IMR-90 (cell line): ENCODE data around the gene TSPAN17. TPM values are rescaled to one million over a fixed set of nuclear protein-coding genes. Genes with fewer than 3 reads are reported as not detected.

Experiments
- ATAC-seq: fragments of 200-7000 bp; cut with Tn5 transposase; 2 replicates; pipeline ENCODE4 v1.9.1; 2020; ENCODE audit warnings: low read depth, mild to moderate bottlenecking, moderate library complexity
- BruUV-seq: library from RNA; stranded (reverse); fragments of 400-500 nt; replicated peaks from 2 replicates; lab custom pipeline; 2021; lab: Mats Ljungman, UMichigan
- CTCF ChIA-PET: fragments of 300-600 bp; formaldehyde crosslinking; extraction: SDS; loops from one replicate; lab custom pipeline; 2021; ENCODE audit warnings: antibody characterized with exemption; lab: Yijun Ruan, JAX
- POLR2A ChIA-PET: fragments of 300-600 bp; sonication (Branson Sonifier 250); formaldehyde crosslinking; loops from one replicate; lab custom pipeline; 2022; ENCODE audit warnings: antibody characterized with exemption; ENCODE audit not compliant: unreplicated experiment; lab: Charles Lee
- DNase-seq: peaks from one replicate; pipeline ENCODE4 v3.0.0; 2013
- H2AFZ ChIP-seq: replicated peaks from 2 replicates; pipeline ENCODE3; 2013; ENCODE audit warnings: low read length, mild to moderate bottlenecking; ENCODE audit not compliant: poor library complexity
- H2AK5ac ChIP-seq: 2 replicates; pipeline ENCODE4 v1.6.1; 2013; ENCODE audit warnings: low read depth, low read length, inconsistent platforms
- H2AK9ac ChIP-seq: replicated peaks from 2 replicates; pipeline ENCODE3; 2013; ENCODE audit warnings: mild to moderate bottlenecking, low read depth, low read length, moderate library complexity; ENCODE audit not compliant: poor library complexity
- H2BK120ac ChIP-seq: 2 replicates; pipeline ENCODE4 v1.6.1; 2013; ENCODE audit warnings: low read depth, low read length, inconsistent platforms
- H2BK15ac ChIP-seq: 3 replicates; pipeline ENCODE4 v1.6.1; 2013; ENCODE audit warnings: low read depth, low read length, inconsistent platforms
- H2BK20ac ChIP-seq: 2 replicates; pipeline ENCODE4 v1.6.1; 2013; ENCODE audit warnings: low read depth, mild to moderate bottlenecking, inconsistent platforms, low read length, moderate library complexity
- H2BK5ac ChIP-seq: 2 replicates; pipeline ENCODE4 v1.6.1; 2013; ENCODE audit warnings: mild to moderate bottlenecking, low read depth, low read length, inconsistent platforms; ENCODE audit not compliant: poor library complexity, severe bottlenecking
- H3K14ac ChIP-seq: replicated peaks from 2 replicates; pipeline ENCODE4 v1.6.1; 2013; ENCODE audit warnings: low read depth, low read length, inconsistent platforms
- H3K18ac ChIP-seq: 2 replicates; pipeline ENCODE4 v1.6.1; 2013; ENCODE audit warnings: low read depth, low read length, control low read depth
- H3K23ac ChIP-seq: 2 replicates; pipeline ENCODE4 v1.6.1; 2013; ENCODE audit warnings: low read depth, low read length, inconsistent platforms
- H3K27ac ChIP-seq: 2 replicates; pipeline ENCODE4 v1.5.1; 2013; ENCODE audit warnings: mild to moderate bottlenecking, control low read depth, low read length; ENCODE audit not compliant: insufficient read depth
- H3K27me3 ChIP-seq: 2 replicates; pipeline ENCODE4 v1.6.1; 2013; ENCODE audit warnings: low read length; ENCODE audit not compliant: control insufficient read depth, insufficient read depth
- H3K36me3 ChIP-seq: 2 replicates; pipeline ENCODE4 v1.6.1; 2013; ENCODE audit warnings: low read length, mixed read lengths; ENCODE audit not compliant: control insufficient read depth, insufficient read depth
- H3K4ac ChIP-seq: 2 replicates; pipeline ENCODE4 v1.6.1; 2013; ENCODE audit warnings: low read depth, low read length, inconsistent platforms
- H3K4me1 ChIP-seq: 2 replicates; pipeline ENCODE4 v1.6.1; 2013; ENCODE audit warnings: low read length, mixed read lengths; ENCODE audit not compliant: control insufficient read depth, insufficient read depth
- H3K4me2 ChIP-seq: 2 replicates; pipeline ENCODE4 v1.6.1; 2013; ENCODE audit warnings: low read depth, mild to moderate bottlenecking, control low read depth, low read length, moderate library complexity
- H3K4me3 ChIP-seq: 2 replicates; pipeline ENCODE4 v1.5.1; 2013; ENCODE audit warnings: low read depth, mild to moderate bottlenecking, control low read depth, low read length, moderate library complexity; ENCODE audit not compliant: insufficient read depth
- H3K56ac ChIP-seq: 2 replicates; pipeline ENCODE4 v1.6.1; 2013; ENCODE audit warnings: low read length, inconsistent platforms; ENCODE audit not compliant: insufficient read depth; ENCODE audit errors: extremely low read depth
- H3K79me1 ChIP-seq, 2 experiments: 2 replicates each; pipeline ENCODE4 v1.6.1; 2013; ENCODE audit warnings: low read length in 2 of 2, inconsistent platforms in 1 of 2, low read depth in 1 of 2
- H3K9ac ChIP-seq: 2 replicates; pipeline ENCODE4 v1.6.1; 2013; ENCODE audit warnings: low read depth, low read length, control low read depth
- H3K9me1 ChIP-seq: 2 replicates; pipeline ENCODE4 v1.6.1; 2013; ENCODE audit warnings: low read length, inconsistent platforms; ENCODE audit not compliant: insufficient read depth
- H3K9me3 ChIP-seq: 2 replicates; pipeline ENCODE4 v1.6.1; 2013; ENCODE audit warnings: low read length; ENCODE audit not compliant: control insufficient read depth, insufficient read depth
- H4K20me1 ChIP-seq: 2 replicates; pipeline ENCODE4 v1.6.1; 2013; ENCODE audit warnings: low read length, inconsistent platforms; ENCODE audit not compliant: insufficient read depth
- H4K5ac ChIP-seq: 2 replicates; pipeline ENCODE4 v1.6.1; 2013; ENCODE audit warnings: mild to moderate bottlenecking, low read depth, low read length, control low read depth
- H4K8ac ChIP-seq, 2 experiments: 2 replicates each; pipeline ENCODE4 v1.6.1; 2013; ENCODE audit warnings: low read depth in 2 of 2, low read length in 2 of 2, control low read depth in 1 of 2, inconsistent platforms in 1 of 2
- H4K91ac ChIP-seq: 2 replicates; pipeline ENCODE4 v1.6.1; 2013; ENCODE audit warnings: low read depth, low read length, inconsistent platforms; ENCODE audit not compliant: insufficient read depth
- BHLHE40 ChIP-seq: fragments of 150-350 bp; IDR thresholded peaks from 2 replicates; pipeline ENCODE4 v1.6.1; 2016; ENCODE audit warnings: mild to moderate bottlenecking, low read depth, low read length
- CEBPB ChIP-seq: IDR thresholded peaks from 2 replicates; pipeline ENCODE4 v1.6.1; 2012; ENCODE audit warnings: low read depth, low read length, improper control_type of control experiment
- CHD1 ChIP-seq: IDR thresholded peaks from 2 replicates; pipeline ENCODE4 v1.6.1; 2012; ENCODE audit warnings: low read depth, low read length, improper control_type of control experiment
- CTCF ChIP-seq: conservative IDR thresholded peaks from 2 replicates; pipeline ENCODE4 v1.5.1; 2012; ENCODE audit warnings: mild to moderate bottlenecking, low read depth, low read length, improper control_type of control experiment
- FOS ChIP-seq: fragments of 150-350 bp; IDR thresholded peaks from 2 replicates; pipeline ENCODE4 v1.6.1; 2016; ENCODE audit warnings: low read depth, low read length
- MAZ ChIP-seq: IDR thresholded peaks from 2 replicates; pipeline ENCODE4 v1.6.1; 2012; ENCODE audit warnings: low read depth, mild to moderate bottlenecking, low read length, improper control_type of control experiment, moderate library complexity, borderline replicate concordance
- NFE2L2 ChIP-seq: fragments of 150-350 bp; IDR thresholded peaks from 2 replicates; pipeline ENCODE4 v1.6.1; 2016; ENCODE audit warnings: low read depth, mild to moderate bottlenecking, low read length
- RCOR1 ChIP-seq: IDR thresholded peaks from 2 replicates; pipeline ENCODE4 v1.6.1; 2012; ENCODE audit warnings: mild to moderate bottlenecking, low read length, improper control_type of control experiment; ENCODE audit not compliant: insufficient replicate concordance
- SMC3 ChIP-seq: fragments of 150-350 bp; IDR thresholded peaks from 2 replicates; pipeline ENCODE4 v1.6.1; 2016; ENCODE audit warnings: low read depth, mild to moderate bottlenecking, antibody characterized with exemption, low read length, moderate library complexity
- WGBS, 2 experiments: methylation state at CpG; one replicate each; pipeline versions ENCODE4 v1.1.5 to v1.1.7; 2013; ENCODE audit warnings: missing lambda C conversion rate in 2 of 2; ENCODE audit not compliant: insufficient read length in 1 of 2; ENCODE audit errors: extremely low coverage in 2 of 2; 5-methylcytosine and 5-hydroxymethylcytosine counted together
- dilution Hi-C: fragments of 300-500 bp; cut with HindIII; formaldehyde crosslinking; loops from one replicate; pipeline ENCODE4 v1.14.3; 2018; ENCODE audit warnings: low sequenced_read_pairs; ENCODE audit not compliant: unreplicated experiment
- in situ Hi-C: fragments of 300-500 bp; cut with MboI; formaldehyde crosslinking; loops from 3 replicates; pipeline ENCODE4 v1.14.3; 2019; ENCODE audit warnings: low sequenced_read_pairs, inconsistent platforms, mixed read lengths
- intact Hi-C: fragments of 100-400 bp; cut with micrococcal nuclease; formaldehyde crosslinking; loops from 2 replicates; pipeline ENCODE4 v1.10.0; 2022
- polyA plus RNA-seq, 3 experiments: library from polyadenylated mRNA; depleted of rRNA; stranded (reverse); fragments of >200 nt; gene quantifications; 2 replicates each; pipeline ENCODE4 v1.2.3, GENCODE V29; 2012; ENCODE audit warnings: low replicate concordance in 1 of 3
- total RNA-seq: library from RNA; depleted of rRNA; stranded (reverse); fragments of >200 nt; gene quantifications from 2 replicates; pipeline ENCODE4 v1.2.3, GENCODE V29; 2012
- TF ChIP-seq, protein P1 (sequence below): fragments of 150-350 bp; IDR thresholded peaks from 2 replicates; pipeline ENCODE4 v1.6.1; 2017; ENCODE audit warnings: mild to moderate bottlenecking, antibody characterized with exemption, low read length, low read depth

TSPAN17 gene
- total and polyA plus RNA-seq, 2 of the 4 experiments (the other 2 are of a cell fraction) = 34.2 to 41.6 TPM

DNA sequence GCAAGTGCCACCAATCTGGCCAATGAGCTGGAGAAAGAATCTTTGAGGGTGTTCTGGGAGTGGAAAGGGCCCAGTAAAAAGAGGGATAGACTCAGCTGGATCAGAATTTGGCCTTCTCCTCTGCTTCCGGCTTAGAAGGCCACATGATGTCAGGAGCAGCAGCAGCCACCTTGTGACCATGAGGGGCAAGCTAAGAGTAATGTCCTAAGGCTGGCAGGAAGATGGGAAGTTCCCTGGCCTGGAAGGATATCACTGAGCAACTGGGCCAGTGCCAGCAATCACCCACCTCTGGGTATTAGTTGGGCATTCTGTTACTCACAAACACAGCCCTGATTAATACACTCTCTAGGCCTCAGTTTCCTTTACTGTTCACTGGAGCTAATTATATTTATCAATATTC, 44.2 kb downstream of the TSPAN17 start:
- no TSS peak for BruUV-seq
- Histone ChIP-seq H4K20me1 (no peaks in the 10 kb centered on the region), H2AK9ac (no peak overlapping the region), H3K14ac (no peak overlapping the region), H3K9ac (no peak overlapping the region), H3K9me1 (no peaks in the 10 kb centered on the region), H3K27me3 (peaks cover 64% of the 10 kb centered on the region), H3K18ac (no peak overlapping the region), H2BK20ac (no peak overlapping the region), H3K4me3 (no peak overlapping the region), H3K4me1 (no peaks in the 10 kb centered on the region), H4K8ac (no peak overlapping the region), H3K27ac (no peak overlapping the region), H3K4me2 (no peak overlapping the region), H3K23ac (no peak overlapping the region), H4K5ac (no peak overlapping the region), H2AK5ac (no peak overlapping the region), H4K91ac (no peak overlapping the region), H3K79me1 (no peaks in the 10 kb centered on the region), H3K56ac (no peak overlapping the region), H2AFZ (no peak overlapping the region), H2BK120ac (no peak overlapping the region), H3K36me3 (no peaks in the 10 kb centered on the region), H2BK5ac (no peak overlapping the region), H3K4ac (no peak overlapping the region), H3K9me3 (peaks cover 4% of the 10 kb centered on the region; the same call in 1 of the 2 replicates), H2BK15ac (no peak overlapping the region)
- no peak for ATAC-seq
- in situ Hi-C loops = no loop called here
- ChIA-PET POLR2A (no interaction called here), CTCF (no interaction called here)
- no CpG with 5 or more reads among the region's 1 CpG for WGBS, 2 experiments
- dilution Hi-C loops = no loop called here
- TF ChIP-seq MAZ = no peak
- no peak for TF ChIP-seq CTCF
- no peak for TF ChIP-seq SMC3
- TF ChIP-seq CHD1 = no peak
- TF ChIP-seq CEBPB = no peak
- no peak for TF ChIP-seq BHLHE40
- no peak for TF ChIP-seq NFE2L2
- TF ChIP-seq RCOR1 = no peak
- TF ChIP-seq, protein P1, sequence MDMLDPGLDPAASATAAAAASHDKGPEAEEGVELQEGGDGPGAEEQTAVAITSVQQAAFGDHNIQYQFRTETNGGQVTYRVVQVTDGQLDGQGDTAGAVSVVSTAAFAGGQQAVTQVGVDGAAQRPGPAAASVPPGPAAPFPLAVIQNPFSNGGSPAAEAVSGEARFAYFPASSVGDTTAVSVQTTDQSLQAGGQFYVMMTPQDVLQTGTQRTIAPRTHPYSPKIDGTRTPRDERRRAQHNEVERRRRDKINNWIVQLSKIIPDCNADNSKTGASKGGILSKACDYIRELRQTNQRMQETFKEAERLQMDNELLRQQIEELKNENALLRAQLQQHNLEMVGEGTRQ = no peak
- no peak for TF ChIP-seq FOS
- DNase-seq = no peak
- intact Hi-C loops = no loop called here
